A673 (cell line): Measurements from ENCODE around the gene FN3K.

Experiments used
- EZH2 ChIP-seq: fragments of 200-600 bp; sonication (generic); IDR thresholded peaks from 2 replicates; pipeline ENCODE4 v1.6.1; 2017; ENCODE audit warnings: borderline replicate concordance, low read depth, mild to moderate bottlenecking, mixed read lengths, antibody characterized with exemption, low read length; ENCODE audit not compliant: poor library complexity, severe bottlenecking
- TF ChIP-seq, protein P1 (sequence below): fragments of 300-800, 200-600 bp; sonication (generic); conservative IDR thresholded peaks from 2 replicates; pipeline ENCODE4 v1.5.1; 2017; ENCODE audit warnings: low read depth, mild to moderate bottlenecking, antibody characterized with exemption, low read length, moderate library complexity, mixed read lengths

- TF ChIP-seq, protein P1, sequence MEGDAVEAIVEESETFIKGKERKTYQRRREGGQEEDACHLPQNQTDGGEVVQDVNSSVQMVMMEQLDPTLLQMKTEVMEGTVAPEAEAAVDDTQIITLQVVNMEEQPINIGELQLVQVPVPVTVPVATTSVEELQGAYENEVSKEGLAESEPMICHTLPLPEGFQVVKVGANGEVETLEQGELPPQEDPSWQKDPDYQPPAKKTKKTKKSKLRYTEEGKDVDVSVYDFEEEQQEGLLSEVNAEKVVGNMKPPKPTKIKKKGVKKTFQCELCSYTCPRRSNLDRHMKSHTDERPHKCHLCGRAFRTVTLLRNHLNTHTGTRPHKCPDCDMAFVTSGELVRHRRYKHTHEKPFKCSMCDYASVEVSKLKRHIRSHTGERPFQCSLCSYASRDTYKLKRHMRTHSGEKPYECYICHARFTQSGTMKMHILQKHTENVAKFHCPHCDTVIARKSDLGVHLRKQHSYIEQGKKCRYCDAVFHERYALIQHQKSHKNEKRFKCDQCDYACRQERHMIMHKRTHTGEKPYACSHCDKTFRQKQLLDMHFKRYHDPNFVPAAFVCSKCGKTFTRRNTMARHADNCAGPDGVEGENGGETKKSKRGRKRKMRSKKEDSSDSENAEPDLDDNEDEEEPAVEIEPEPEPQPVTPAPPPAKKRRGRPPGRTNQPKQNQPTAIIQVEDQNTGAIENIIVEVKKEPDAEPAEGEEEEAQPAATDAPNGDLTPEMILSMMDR, result no peak
- no peak for TF ChIP-seq EZH2
Observed at GRCh38 chr17:82702231-82702927, 33.0 kb upstream of the FN3K start.
